Body of pancreas (tissue), 4 donors: ENCODE measurements around the gene DDX41.

ENCODE experiments used
- POLR2A ChIP-seq, 3 donors: fragments of 450-650 bp; IDR thresholded peaks; one replicate each; pipeline ENCODE4 v1.6.1; 2016; ENCODE audit warnings: antibody characterized with exemption in 3 of 3, mild to moderate bottlenecking in 2 of 3
- TF ChIP-seq, protein P1 (sequence below), 7 experiments: fragments of 450-650 bp in 4 of 7; fragments of 200-600 bp in 3 of 7; sonication (generic) in 3 of 7; IDR thresholded peaks; one replicate each; pipeline ENCODE4 v1.5.1; 2016 to 2019; ENCODE audit warnings: antibody characterized with exemption in 7 of 7

DNA sequence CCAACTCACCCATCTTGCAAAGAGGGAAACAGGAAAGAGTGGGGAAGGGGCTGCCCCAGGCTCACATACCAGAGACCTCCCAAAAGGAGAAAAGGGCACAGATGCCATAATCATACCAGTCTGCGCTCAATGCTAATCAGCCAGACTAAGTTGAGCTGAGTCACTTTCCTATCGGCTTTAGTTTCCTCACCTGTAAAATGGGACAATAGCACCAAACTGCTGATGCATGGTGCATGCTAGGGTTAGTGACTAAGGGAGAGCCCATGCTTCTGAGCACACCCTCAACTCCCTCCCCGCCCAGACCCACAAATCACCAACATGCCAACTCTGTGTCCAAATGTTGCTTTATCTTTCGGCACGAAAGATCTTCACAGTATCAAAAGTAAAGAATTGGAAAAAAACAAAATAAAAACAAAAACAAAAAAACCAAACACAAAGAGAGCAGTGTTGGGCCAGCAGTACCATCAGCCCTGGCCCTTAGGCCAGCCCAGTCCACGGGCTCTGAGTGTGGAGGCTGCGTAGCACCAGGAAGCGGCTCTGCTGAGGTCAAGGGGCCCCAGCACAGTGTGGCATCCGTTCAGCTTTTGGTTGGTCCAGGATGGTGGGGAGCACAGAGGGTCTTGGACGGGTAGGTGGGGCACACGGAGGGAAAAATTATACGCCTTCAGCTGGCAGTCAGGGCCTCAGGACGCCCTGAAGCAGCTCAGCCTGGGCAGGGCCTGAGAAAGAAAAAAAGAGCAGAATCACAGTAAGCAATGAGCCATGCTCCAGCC, 2.9 kb upstream of the DDX41 start:
- TF ChIP-seq, protein P1, sequence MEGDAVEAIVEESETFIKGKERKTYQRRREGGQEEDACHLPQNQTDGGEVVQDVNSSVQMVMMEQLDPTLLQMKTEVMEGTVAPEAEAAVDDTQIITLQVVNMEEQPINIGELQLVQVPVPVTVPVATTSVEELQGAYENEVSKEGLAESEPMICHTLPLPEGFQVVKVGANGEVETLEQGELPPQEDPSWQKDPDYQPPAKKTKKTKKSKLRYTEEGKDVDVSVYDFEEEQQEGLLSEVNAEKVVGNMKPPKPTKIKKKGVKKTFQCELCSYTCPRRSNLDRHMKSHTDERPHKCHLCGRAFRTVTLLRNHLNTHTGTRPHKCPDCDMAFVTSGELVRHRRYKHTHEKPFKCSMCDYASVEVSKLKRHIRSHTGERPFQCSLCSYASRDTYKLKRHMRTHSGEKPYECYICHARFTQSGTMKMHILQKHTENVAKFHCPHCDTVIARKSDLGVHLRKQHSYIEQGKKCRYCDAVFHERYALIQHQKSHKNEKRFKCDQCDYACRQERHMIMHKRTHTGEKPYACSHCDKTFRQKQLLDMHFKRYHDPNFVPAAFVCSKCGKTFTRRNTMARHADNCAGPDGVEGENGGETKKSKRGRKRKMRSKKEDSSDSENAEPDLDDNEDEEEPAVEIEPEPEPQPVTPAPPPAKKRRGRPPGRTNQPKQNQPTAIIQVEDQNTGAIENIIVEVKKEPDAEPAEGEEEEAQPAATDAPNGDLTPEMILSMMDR (IDR thresholded peaks at IDR 0.05) = no peak
- no peak for TF ChIP-seq POLR2A (IDR thresholded peaks at IDR 0.05)
